Measurements from ENCODE around the gene SLC35G3.
A peak's percentile ranks its signal among the peaks of the same experiment; 100 is the strongest.

The SLC35G3 gene

DNA sequence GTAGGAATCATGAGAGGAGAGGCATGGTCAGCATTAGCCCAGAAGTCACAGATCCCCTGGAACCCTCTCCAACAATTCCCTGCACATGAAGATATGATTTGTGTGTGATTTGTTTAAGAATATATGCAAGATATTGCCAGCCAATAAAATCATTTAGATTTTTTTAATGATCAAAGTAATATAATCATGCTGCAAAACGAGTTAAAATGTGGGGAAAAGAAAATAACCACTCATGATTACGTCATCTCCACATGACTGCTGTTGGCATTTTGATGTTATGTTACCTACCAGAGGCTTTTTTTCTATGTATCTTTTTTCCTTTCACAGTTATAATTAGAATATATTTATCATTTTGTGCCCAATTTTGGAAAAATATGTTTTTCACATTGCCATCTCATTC is 22.4 kb downstream of the SLC35G3 start:
- in situ Hi-C loops (cut with HindIII; ENCODE audit: low pct_ligation_motif_present, low sequenced_read_pairs): no loop called here
- TF ChIP-seq, protein P1, sequence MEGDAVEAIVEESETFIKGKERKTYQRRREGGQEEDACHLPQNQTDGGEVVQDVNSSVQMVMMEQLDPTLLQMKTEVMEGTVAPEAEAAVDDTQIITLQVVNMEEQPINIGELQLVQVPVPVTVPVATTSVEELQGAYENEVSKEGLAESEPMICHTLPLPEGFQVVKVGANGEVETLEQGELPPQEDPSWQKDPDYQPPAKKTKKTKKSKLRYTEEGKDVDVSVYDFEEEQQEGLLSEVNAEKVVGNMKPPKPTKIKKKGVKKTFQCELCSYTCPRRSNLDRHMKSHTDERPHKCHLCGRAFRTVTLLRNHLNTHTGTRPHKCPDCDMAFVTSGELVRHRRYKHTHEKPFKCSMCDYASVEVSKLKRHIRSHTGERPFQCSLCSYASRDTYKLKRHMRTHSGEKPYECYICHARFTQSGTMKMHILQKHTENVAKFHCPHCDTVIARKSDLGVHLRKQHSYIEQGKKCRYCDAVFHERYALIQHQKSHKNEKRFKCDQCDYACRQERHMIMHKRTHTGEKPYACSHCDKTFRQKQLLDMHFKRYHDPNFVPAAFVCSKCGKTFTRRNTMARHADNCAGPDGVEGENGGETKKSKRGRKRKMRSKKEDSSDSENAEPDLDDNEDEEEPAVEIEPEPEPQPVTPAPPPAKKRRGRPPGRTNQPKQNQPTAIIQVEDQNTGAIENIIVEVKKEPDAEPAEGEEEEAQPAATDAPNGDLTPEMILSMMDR (IDR thresholded peaks at IDR 0.05; ENCODE audit: low read depth, low read length, missing control alignments): no peak
- Histone ChIP-seq H3K4me3 (ENCODE audit: low read depth, low read length) (no peak overlapping the region), H3K27ac (no peak overlapping the region), H3K27me3 (replicated peaks) (no peaks in the 10 kb centered on the region), H3K36me3 (replicated peaks) (no peaks in the 10 kb centered on the region)
- no peak for DNase-seq

DNA sequence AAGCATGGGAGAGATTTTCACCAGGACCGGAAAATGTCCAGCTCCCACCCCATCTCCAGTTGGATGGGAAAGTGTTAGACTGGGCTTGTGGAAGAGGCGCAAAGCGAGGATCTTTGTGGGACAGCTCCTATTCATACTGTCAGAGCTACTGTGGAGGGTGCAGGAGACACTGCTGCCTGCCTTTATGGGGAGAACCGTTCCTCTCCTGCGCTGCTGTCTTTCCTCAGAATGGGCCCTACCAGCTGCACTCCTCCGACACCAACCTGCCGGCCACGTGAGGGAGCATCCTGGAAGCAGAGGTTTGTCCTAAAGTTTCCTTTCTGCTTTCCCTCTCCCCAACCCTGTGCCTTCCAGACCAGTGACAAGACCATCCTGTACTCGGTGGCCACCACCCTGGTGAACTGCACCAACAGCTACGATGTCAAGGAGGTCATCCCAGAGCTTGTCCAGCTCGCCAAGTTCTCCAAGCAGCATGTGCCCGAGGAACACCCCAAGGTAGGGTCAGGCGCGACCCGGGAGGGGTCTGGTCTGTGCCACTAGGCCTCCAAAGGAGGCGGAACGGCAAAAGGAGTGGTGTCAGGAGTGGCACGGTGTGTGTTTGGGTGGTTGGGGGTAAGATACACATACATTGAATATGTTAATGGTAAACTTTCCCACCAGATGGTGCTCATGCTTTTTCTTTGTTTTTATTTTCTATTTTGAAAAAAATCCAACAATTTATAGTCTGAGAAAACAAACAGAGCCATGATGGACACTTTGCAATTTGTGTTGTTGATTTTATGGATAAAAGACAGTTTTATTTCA is 23.0 kb downstream of the SLC35G3 start:
- H3K36me3 ChIP-seq (replicated peaks): no peaks in the 10 kb centered on the region
- TF ChIP-seq, protein P1 (IDR thresholded peaks at IDR 0.05; ENCODE audit: low read depth, low read length, missing control alignments): peak; percentile 37
- in situ Hi-C loops (cut with HindIII; ENCODE audit: low pct_ligation_motif_present, low sequenced_read_pairs): no loop called here
- H3K27ac ChIP-seq: no peak overlapping the region
- H3K4me3 ChIP-seq (ENCODE audit: low read depth, low read length): no peak overlapping the region
- no peak for DNase-seq
- H3K27me3 ChIP-seq (replicated peaks): no peaks in the 10 kb centered on the region

DNA sequence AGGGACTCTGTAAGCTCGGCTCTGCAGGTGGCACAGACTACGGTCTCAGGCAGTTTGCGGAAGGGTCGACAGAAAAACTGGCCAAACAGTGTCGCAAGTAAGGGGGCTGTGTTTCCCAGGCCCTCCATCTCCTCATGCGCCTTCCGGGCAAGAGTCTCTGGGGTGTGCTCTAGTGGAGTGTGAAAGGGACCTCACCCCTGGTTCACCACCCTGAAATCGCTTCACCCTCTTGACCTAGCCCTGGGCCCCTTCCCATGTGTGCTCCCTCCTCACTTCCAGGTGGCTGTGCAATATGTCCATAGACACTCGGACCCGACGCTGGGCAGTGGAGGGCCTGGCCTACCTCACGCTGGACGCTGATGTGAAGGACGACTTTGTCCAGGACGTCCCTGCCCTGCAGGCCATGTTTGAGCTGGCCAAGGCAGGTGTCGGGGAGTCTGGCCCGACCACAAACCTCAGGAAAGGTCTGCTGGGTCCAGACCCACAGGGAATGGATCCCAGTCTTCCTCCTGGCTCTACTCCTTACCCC is 24.3 kb downstream of the SLC35G3 start:
- H3K4me3 ChIP-seq (ENCODE audit: low read depth, low read length): no peak overlapping the region
- DNase-seq: no peak
- H3K27ac ChIP-seq: no peak overlapping the region
- TF ChIP-seq, protein P1 (IDR thresholded peaks at IDR 0.05; ENCODE audit: low read depth, low read length, missing control alignments): no peak
- in situ Hi-C loops (cut with HindIII; ENCODE audit: low pct_ligation_motif_present, low sequenced_read_pairs): no loop called here
- H3K27me3 ChIP-seq (replicated peaks): no peaks in the 10 kb centered on the region
- H3K36me3 ChIP-seq (replicated peaks): no peaks in the 10 kb centered on the region

DNA sequence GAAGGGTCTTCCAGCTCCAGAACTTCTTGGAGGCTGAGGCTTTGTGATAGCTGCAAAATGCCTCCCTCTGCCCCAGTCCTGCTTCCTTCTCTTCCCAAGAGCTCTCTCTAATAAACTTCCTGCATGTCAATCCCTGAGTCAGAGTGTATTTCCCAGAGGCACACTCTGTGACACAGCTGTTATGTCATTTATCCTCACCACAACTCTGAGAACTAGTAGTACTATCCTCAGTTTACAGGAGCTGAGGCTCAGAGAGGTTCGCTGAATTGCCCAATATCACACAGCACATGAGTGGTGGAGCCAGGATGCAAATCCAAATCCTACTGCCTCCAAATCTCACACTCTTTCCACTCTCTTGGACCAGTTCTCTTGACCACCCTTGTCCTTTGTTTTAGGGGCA is 26.5 kb downstream of the SLC35G3 start:
- H3K27me3 ChIP-seq (replicated peaks): no peaks in the 10 kb centered on the region
- no peaks in the 10 kb centered on the region for H3K36me3 ChIP-seq (replicated peaks)
- no peak overlapping the region for H3K4me3 ChIP-seq (ENCODE audit: low read depth, low read length)
- peak; percentile 29 for DNase-seq
- H3K27ac ChIP-seq: no peak overlapping the region
- in situ Hi-C loops (cut with HindIII; ENCODE audit: low pct_ligation_motif_present, low sequenced_read_pairs): no loop called here
- TF ChIP-seq, protein P1 (IDR thresholded peaks at IDR 0.05; ENCODE audit: low read depth, low read length, missing control alignments): no peak

DNA sequence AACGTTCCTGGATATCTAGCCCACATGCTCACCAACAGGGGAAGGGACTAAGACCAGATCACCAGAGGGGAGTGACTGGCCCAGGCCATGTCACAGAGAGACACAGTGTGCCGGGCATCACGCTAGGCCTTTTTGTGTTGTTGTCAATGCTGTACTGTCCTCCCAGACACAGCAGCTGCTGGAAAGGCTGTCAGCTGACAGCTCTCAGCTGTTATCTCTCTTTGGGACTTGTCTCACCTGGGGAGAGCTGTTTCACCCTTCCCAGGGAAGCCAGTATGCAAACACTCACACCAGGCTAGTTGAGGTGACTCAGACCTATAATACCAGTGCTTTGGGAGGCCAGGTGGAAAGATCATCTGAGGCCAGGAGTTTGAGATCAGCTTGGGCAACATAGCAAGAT is 27.1 kb downstream of the SLC35G3 start:
- Histone ChIP-seq H3K27me3 (replicated peaks) (no peaks in the 10 kb centered on the region), H3K27ac (no peak overlapping the region), H3K4me3 (ENCODE audit: low read depth, low read length) (no peak overlapping the region), H3K36me3 (replicated peaks) (no peaks in the 10 kb centered on the region)
- in situ Hi-C loops (cut with HindIII; ENCODE audit: low pct_ligation_motif_present, low sequenced_read_pairs): no loop called here
- TF ChIP-seq, protein P1 (IDR thresholded peaks at IDR 0.05; ENCODE audit: low read depth, low read length, missing control alignments): no peak
- no peak for DNase-seq
